Measurements from ENCODE around the gene SLC48A1. TPM values are rescaled to one million over a fixed set of nuclear protein-coding genes. Genes with fewer than 3 reads are reported as not detected.

Gene SLC48A1
- total RNA-seq = 11.5 and 18.1 TPM in 2 replicates

GRCh38 chr12:47773062-47773857 lies at the start of gene SLC48A1:
Gene SLC48A1 (plus strand): TSS chr12:47773238. CDS start chr12:47773305, 67 bp downstream.

DNA sequence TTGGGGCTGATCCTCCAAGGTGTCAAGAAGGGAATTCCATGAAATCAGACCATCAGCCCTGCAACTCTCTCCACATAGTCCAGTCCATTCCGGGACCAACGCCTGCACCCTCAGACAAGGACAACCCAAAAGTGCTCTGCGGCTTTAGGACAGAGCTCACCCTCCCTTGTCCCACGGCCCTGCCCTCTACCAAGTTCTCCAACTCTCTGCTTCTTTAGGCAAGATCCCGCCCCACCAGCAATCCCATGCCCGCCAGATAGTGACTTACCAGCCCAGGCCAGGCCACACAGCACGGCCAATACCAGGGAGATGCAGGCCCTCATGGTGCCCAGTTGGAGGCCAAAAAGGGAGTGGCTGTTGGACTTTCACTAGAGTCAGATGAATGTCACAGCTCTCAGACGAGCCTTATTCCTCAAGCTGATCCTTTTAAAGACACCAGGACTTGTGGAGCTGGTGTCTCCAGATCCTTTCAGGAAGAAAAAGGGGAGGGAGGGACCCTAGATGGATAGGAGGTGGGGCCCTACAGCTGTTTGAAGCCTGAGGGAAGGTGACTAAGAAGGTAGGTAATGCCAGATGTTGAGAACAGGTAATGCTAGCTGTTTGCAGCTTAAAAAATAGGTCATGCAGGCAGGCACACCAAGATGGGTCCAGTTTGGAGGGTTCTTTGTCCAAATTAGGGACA lies 47.8 kb upstream of the SLC48A1 start, which contains the start of gene ENDOU:
Gene ENDOU, minus strand, starts transcription at position 400 of the 682 bp plus-strand sequence. Its CDS starts 77 bp downstream, at position 323.

DNA sequence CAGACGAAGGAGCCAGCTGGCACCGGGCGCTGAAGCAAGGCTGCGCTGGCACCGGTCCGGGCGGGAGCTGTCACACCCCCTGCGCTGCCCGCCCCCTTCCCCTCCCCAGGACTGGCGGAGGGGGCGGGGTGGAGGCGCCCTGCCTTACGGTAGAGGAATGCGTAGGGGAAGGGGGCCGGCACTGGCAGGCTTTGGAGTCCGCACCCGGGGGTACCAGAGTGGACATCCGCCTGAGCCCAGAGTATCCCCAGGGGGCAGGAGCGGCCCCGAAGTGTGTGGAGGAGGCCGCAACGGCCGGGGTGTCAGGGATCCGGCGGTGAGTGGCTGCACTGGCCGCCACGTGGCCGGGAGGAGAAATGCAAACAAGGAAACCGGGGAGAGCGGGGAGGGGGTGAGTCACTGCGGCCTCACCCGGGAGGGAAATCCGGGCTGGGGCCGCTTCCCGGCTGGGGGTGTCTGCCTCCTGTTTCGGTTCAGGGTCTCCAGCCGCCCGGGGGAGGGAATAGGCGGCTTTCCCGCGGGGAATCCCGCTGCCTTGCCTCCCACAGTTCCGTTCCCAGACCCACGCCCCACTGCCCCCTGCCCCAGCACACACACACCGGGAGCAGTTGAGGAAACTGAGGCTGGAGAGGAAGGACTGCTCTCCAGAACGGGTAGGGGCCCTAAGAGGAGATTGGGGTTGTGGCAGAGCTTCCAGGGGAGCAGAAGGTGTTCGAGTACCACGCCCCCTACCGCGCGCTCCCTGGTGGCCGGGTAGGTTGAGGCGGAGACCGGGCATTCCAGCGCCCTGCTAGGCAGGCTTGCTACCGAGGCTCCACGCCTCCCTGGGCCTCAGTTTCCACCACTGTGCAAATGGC lies 14.0 kb upstream of the SLC48A1 start, which contains the start of gene RAPGEF3:
Gene RAPGEF3, minus strand, starts transcription at position 47 of the 857 bp plus-strand sequence. CDS start 324 bp downstream, outside the sequence.

GRCh38 chr12:47819896-47820630 lies 47.0 kb downstream of the SLC48A1 start, which contains the start of gene HDAC7:
Gene HDAC7 (minus strand): TSS chr12:47819903. CDS start chr12:47819785, 118 bp downstream.

Other genes starting within 250 kb of the SLC48A1 start
- 14.5 and 16.7 TPM in 2 replicates for gene RPAP3, start 67.2 kb upstream of the SLC48A1 start, total RNA-seq
- not detected in 2 replicates for gene ENDOU, start 47.7 kb upstream of the SLC48A1 start, total RNA-seq
- gene RAPGEF3, start 14.4 kb upstream of the SLC48A1 start, total RNA-seq = 0.72 and 1.6 TPM in 2 replicates
- gene HDAC7, start 46.7 kb downstream of the SLC48A1 start, total RNA-seq = 44.1 and 47.4 TPM in 2 replicates
- 3.7 and 12.4 TPM in 2 replicates for gene VDR, start 131.8 kb downstream of the SLC48A1 start, total RNA-seq
- gene TMEM106C, start 190.4 kb downstream of the SLC48A1 start, total RNA-seq = 33.5 and 55.7 TPM in 2 replicates
- 0.56 and 1.0 TPM in 2 replicates for gene COL2A1, start 231.2 kb downstream of the SLC48A1 start, total RNA-seq

Measured in epithelial cell of alveolus of lung (primary cell).